HepG2 (cell line): Measurements from ENCODE around the gene DDX54. TPM values are rescaled to one million over a fixed set of nuclear protein-coding genes. Genes with fewer than 3 reads are reported as not detected.

Experiments used
- ARNT2 ChIP-seq: sonication (generic); formaldehyde crosslinking; IDR thresholded peaks from 2 replicates; pipeline ENCODE4 v1.8.0; 2022; ENCODE audit warnings: mild to moderate bottlenecking, low read depth, missing genetic modification reagents, moderate library complexity
- BATF2 ChIP-seq: sonication (generic); formaldehyde crosslinking; IDR thresholded peaks from 2 replicates; pipeline ENCODE4 v1.8.0; 2022; ENCODE audit warnings: mild to moderate bottlenecking, missing genetic modification reagents, moderate library complexity
- DR1 ChIP-seq: sonication (generic); formaldehyde crosslinking; IDR thresholded peaks from 2 replicates; pipeline ENCODE4 v1.8.0; 2021; ENCODE audit warnings: mild to moderate bottlenecking, missing genetic modification reagents, inconsistent platforms
- HDAC1 ChIP-seq: sonication (generic); formaldehyde crosslinking; IDR thresholded peaks from 2 replicates; pipeline ENCODE4 v1.5.1; 2020; ENCODE audit warnings: mild to moderate bottlenecking, missing genetic modification reagents
- LCORL ChIP-seq, 2 experiments: fragments of 450-650 bp in 1 of 2; sonication (generic) in 1 of 2; formaldehyde crosslinking in 1 of 2; IDR thresholded peaks; 2 replicates each; pipeline versions ENCODE4 v1.5.0 to v1.6.1; 2017 to 2020; ENCODE audit warnings: antibody characterized with exemption in 1 of 2, missing genetic modification reagents in 1 of 2
- LRRFIP1 ChIP-seq: sonication (generic); formaldehyde crosslinking; conservative IDR thresholded peaks from 2 replicates; pipeline ENCODE4 v1.4.0; 2020; ENCODE audit warnings: missing genetic modification reagents
- MAZ ChIP-seq, 2 experiments: sonication (generic) in 1 of 2; formaldehyde crosslinking in 1 of 2; IDR thresholded peaks; 2 replicates each; pipeline versions ENCODE4 v1.5.0 to v1.6.1; 2012 to 2020; ENCODE audit warnings: low read depth in 2 of 2, mild to moderate bottlenecking in 2 of 2, borderline replicate concordance in 1 of 2, improper control_type of control experiment in 1 of 2, low read length in 1 of 2, missing genetic modification reagents in 1 of 2, moderate library complexity in 1 of 2
- MTF2 ChIP-seq: sonication (generic); formaldehyde crosslinking; IDR thresholded peaks from 2 replicates; pipeline ENCODE4 v1.5.0; 2020; ENCODE audit warnings: missing genetic modification reagents, borderline replicate concordance
- NR2F6 ChIP-seq, 2 experiments: IDR thresholded peaks; 2 replicates each; pipeline ENCODE4 v1.6.1; 2016; ENCODE audit warnings: antibody characterized with exemption in 1 of 2, mild to moderate bottlenecking in 1 of 2
- POGK ChIP-seq: sonication (generic); formaldehyde crosslinking; conservative IDR thresholded peaks from 2 replicates; pipeline ENCODE4 v1.8.0; 2022; ENCODE audit warnings: mild to moderate bottlenecking, moderate library complexity, missing genetic modification reagents
- RFXANK ChIP-seq: IDR thresholded peaks from 2 replicates; pipeline ENCODE4 v1.6.1; 2016
- SETDB1 ChIP-seq: sonication (generic); formaldehyde crosslinking; IDR thresholded peaks from 2 replicates; pipeline ENCODE4 v1.5.1; 2020; ENCODE audit warnings: missing genetic modification reagents, mild to moderate bottlenecking, borderline replicate concordance
- SIN3B ChIP-seq: fragments of 150-350 bp; IDR thresholded peaks from 2 replicates; pipeline ENCODE4 v1.6.1; 2014; ENCODE audit warnings: low read length
- SOX6 ChIP-seq, 2 experiments: fragments of 450-650 bp in 1 of 2; sonication (generic) in 1 of 2; formaldehyde crosslinking in 1 of 2; IDR thresholded peaks; 2 replicates each; pipeline versions ENCODE4 v1.4.0 to v1.6.1; 2017 to 2020; ENCODE audit warnings: antibody characterized with exemption in 1 of 2, mild to moderate bottlenecking in 1 of 2, missing genetic modification reagents in 1 of 2
- YEATS4 ChIP-seq: sonication (generic); formaldehyde crosslinking; IDR thresholded peaks from 2 replicates; pipeline ENCODE4 v1.4.0; 2020; ENCODE audit warnings: missing genetic modification reagents, borderline replicate concordance
- ZMYM3 ChIP-seq: sonication (generic); formaldehyde crosslinking; IDR thresholded peaks from 2 replicates; pipeline ENCODE4 v1.5.1; 2020; ENCODE audit warnings: mild to moderate bottlenecking, missing genetic modification reagents
- ZNF276 ChIP-seq: sonication (generic); formaldehyde crosslinking; IDR thresholded peaks from 2 replicates; pipeline ENCODE4 v1.4.0; 2020; ENCODE audit warnings: mild to moderate bottlenecking, low read depth, missing genetic modification reagents
- ZNF30 ChIP-seq: sonication (generic); formaldehyde crosslinking; IDR thresholded peaks from 2 replicates; pipeline ENCODE4 v1.5.0; 2020; ENCODE audit warnings: mild to moderate bottlenecking, missing genetic modification reagents
- ZNF558 ChIP-seq: sonication (generic); formaldehyde crosslinking; IDR thresholded peaks from 2 replicates; pipeline ENCODE4 v1.9.0; 2022; ENCODE audit warnings: mild to moderate bottlenecking, missing genetic modification reagents, borderline replicate concordance
- ZNF660 ChIP-seq: sonication (generic); formaldehyde crosslinking; IDR thresholded peaks from 2 replicates; pipeline ENCODE4 v1.5.1; 2020; ENCODE audit warnings: mild to moderate bottlenecking, low read depth, missing genetic modification reagents, borderline replicate concordance
- ZSCAN9 ChIP-seq: IDR thresholded peaks from 2 replicates; pipeline ENCODE4 v1.6.1; 2016; ENCODE audit warnings: borderline replicate concordance
- polyA plus RNA-seq, 8 experiments: library from polyadenylated mRNA; depleted of rRNA in 3 of 8; stranded (reverse) in 7 of 8; unstranded in 1 of 8; fragments of >200 nt; fragmentation: Illumina TruSeq in 4 of 8; extraction: Trizol in 4 of 8; gene quantifications; 2 replicates each; pipeline versions ENCODE4 v1.2.1 to v1.2.3, GENCODE V29; 2011 to 2016; ENCODE audit warnings: low read depth in 4 of 8, missing spikeins in 1 of 8, mixed read lengths in 1 of 8; ENCODE audit not compliant: insufficient read depth in 1 of 8
- total RNA-seq, 5 experiments: library from RNA; depleted of rRNA; stranded (reverse); fragments of >200 nt; fragmentation: Illumina TruSeq; extraction: Trizol; gene quantifications; 2 replicates each; pipeline ENCODE4 v1.2.3, GENCODE V29; 2016; ENCODE audit warnings: low read depth in 1 of 5

Gene DDX54
- total and polyA plus RNA-seq, 2 of the 13 experiments (the other 11 are each of a cell fraction or from before 2014, with no cell fraction given) = 59.7 to 61.1 TPM

GRCh38 chr12:113185180-113186032 lies at the start of gene DDX54, which contains the start of gene RITA1 (continued):
- TF ChIP-seq LCORL (IDR thresholded peaks at IDR 0.05) = no peak
- TF ChIP-seq LCORL (CRISPR knock-in tag; IDR thresholded peaks at IDR 0.05) = peak; percentile 44; the same call in 1 of the 2 replicates
- TF ChIP-seq SOX6 (IDR thresholded peaks at IDR 0.05) = no peak
- TF ChIP-seq SOX6 (CRISPR knock-in tag; IDR thresholded peaks at IDR 0.05) = peak; percentile 64
- TF ChIP-seq ZNF30 (CRISPR knock-in tag) = peak; percentile 92; the same call in 1 of the 2 replicates
- no peak for TF ChIP-seq LRRFIP1 (CRISPR knock-in tag)
- no peak for TF ChIP-seq SIN3B
- peak; percentile 95 for TF ChIP-seq YEATS4 (CRISPR knock-in tag)
- TF ChIP-seq HDAC1 (CRISPR knock-in tag) = peak; percentile 88
- TF ChIP-seq POGK (CRISPR knock-in tag) = peak; percentile 86; the same call in 1 of the 2 replicates
- TF ChIP-seq SETDB1 (CRISPR knock-in tag) = no peak
- no peak for TF ChIP-seq ZNF660 (CRISPR knock-in tag)
- TF ChIP-seq MTF2 (CRISPR knock-in tag) = no peak
- no peak for TF ChIP-seq RFXANK (CRISPR knock-in tag)
- TF ChIP-seq ZMYM3 (CRISPR knock-in tag) = no peak
- TF ChIP-seq BATF2 (CRISPR knock-in tag) = 0 out of 2 replicates have a peak, but pooled peaks have one; percentile 85
- TF ChIP-seq MAZ (IDR thresholded peaks at IDR 0.05; ENCODE audit: borderline replicate concordance, low read depth, low read length) = 0 out of 2 replicates have a peak, but pooled peaks have one; percentile 49
- no peak; the same call in none of the 2 replicates for TF ChIP-seq MAZ (CRISPR knock-in tag; IDR thresholded peaks at IDR 0.05; ENCODE audit: low read depth)
- TF ChIP-seq ZNF558 (CRISPR knock-in tag) = peak; percentile 89; the same call in 1 of the 2 replicates
- no peak for TF ChIP-seq NR2F6 (IDR thresholded peaks at IDR 0.05)
- no peak; the same call in 1 of the 2 replicates for TF ChIP-seq NR2F6 (CRISPR knock-in tag; IDR thresholded peaks at IDR 0.05)
- TF ChIP-seq DR1 (CRISPR knock-in tag) = peak; percentile 80
- peak; percentile 90 for TF ChIP-seq ARNT2 (CRISPR knock-in tag)
- TF ChIP-seq ZSCAN9 = peak; percentile 41; the same call in 1 of the 2 replicates
- TF ChIP-seq ZNF276 = no peak
